Stimulated activated memory B cell treated with anti-CD40 and anti-IgM and Interleukin-4, amounts not matched to agents 10 μg/mL and 1 μg/mL and 100 μg/mL, for 72 hours (primary cell): ENCODE data around the gene CCDC169.

Experiments
- ATAC-seq: fragments of 150-1000 bp; cut with Tn5 transposase; 2 replicates; pipeline ENCODE4 v1.10.0; 2021
- H3K27ac Mint-ChIP-seq: one replicate; pipeline ENCODE4 v1.8.0; 2022; ENCODE audit warnings: mild to moderate bottlenecking, mixed read lengths
- H3K27me3 Mint-ChIP-seq: one replicate; pipeline ENCODE4 v1.8.0; 2022; ENCODE audit warnings: mixed read lengths
- H3K36me3 Mint-ChIP-seq: one replicate; pipeline ENCODE4 v1.8.0; 2022; ENCODE audit warnings: mixed read lengths
- H3K4me1 Mint-ChIP-seq: one replicate; pipeline ENCODE4 v1.8.0; 2022; ENCODE audit warnings: mixed read lengths
- H3K4me3 Mint-ChIP-seq: one replicate; pipeline ENCODE4 v1.8.0; 2022; ENCODE audit warnings: mild to moderate bottlenecking, moderate library complexity, mixed read lengths
- H3K9me3 Mint-ChIP-seq: one replicate; pipeline ENCODE4 v1.8.0; 2022; ENCODE audit warnings: mixed read lengths

CCDC169 gene

GRCh38 chr13:36217456-36217855 is 80.2 kb downstream of the CCDC169 start:
- no peak for ATAC-seq
- Mint-ChIP-seq H3K27me3 (no peaks in the 10 kb centered on the region), H3K9me3 (no peaks in the 10 kb centered on the region), H3K4me1 (no peaks in the 10 kb centered on the region), H3K4me3 (no peak overlapping the region), H3K27ac (no peak overlapping the region), H3K36me3 (no peaks in the 10 kb centered on the region)

GRCh38 chr13:36214163-36214921 is 83.3 kb downstream of the CCDC169 start, which contains the start of gene SOHLH2:
SOHLH2 (minus strand) TSS chr13:36214556; CDS start chr13:36214526, 30 bp downstream.
- H3K4me3 Mint-ChIP-seq = no peak within 1 kb of the TSS
- ATAC-seq = no peak
- no peaks in the 10 kb centered on the region for H3K9me3 Mint-ChIP-seq
- H3K36me3 Mint-ChIP-seq = no peaks in the 10 kb centered on the region
- H3K27me3 Mint-ChIP-seq = no peaks in the 10 kb centered on the region
- no peak within 1 kb of the TSS for H3K27ac Mint-ChIP-seq
- no peaks in the 10 kb centered on the region for H3K4me1 Mint-ChIP-seq

GRCh38 chr13:36212789-36213188 is 84.8 kb downstream of the CCDC169 start:
- no peaks in the 10 kb centered on the region for H3K9me3 Mint-ChIP-seq
- no peaks in the 10 kb centered on the region for H3K36me3 Mint-ChIP-seq
- no peak overlapping the region for H3K4me3 Mint-ChIP-seq
- H3K27ac Mint-ChIP-seq = no peak overlapping the region
- H3K4me1 Mint-ChIP-seq = no peaks in the 10 kb centered on the region
- no peaks in the 10 kb centered on the region for H3K27me3 Mint-ChIP-seq
- no peak for ATAC-seq

GRCh38 chr13:36211567-36211966 is 86.0 kb downstream of the CCDC169 start:
- H3K9me3 Mint-ChIP-seq = no peaks in the 10 kb centered on the region
- no peak overlapping the region for H3K4me3 Mint-ChIP-seq
- H3K36me3 Mint-ChIP-seq = no peaks in the 10 kb centered on the region
- no peak overlapping the region for H3K27ac Mint-ChIP-seq
- H3K4me1 Mint-ChIP-seq = no peaks in the 10 kb centered on the region
- H3K27me3 Mint-ChIP-seq = no peaks in the 10 kb centered on the region
- no peak for ATAC-seq

GRCh38 chr13:36210738-36211137 is 86.9 kb downstream of the CCDC169 start:
- H3K36me3 Mint-ChIP-seq = no peaks in the 10 kb centered on the region
- no peaks in the 10 kb centered on the region for H3K4me1 Mint-ChIP-seq
- no peak for ATAC-seq
- H3K27me3 Mint-ChIP-seq = no peaks in the 10 kb centered on the region
- no peak overlapping the region for H3K27ac Mint-ChIP-seq
- H3K4me3 Mint-ChIP-seq = no peak overlapping the region
- H3K9me3 Mint-ChIP-seq = no peaks in the 10 kb centered on the region

GRCh38 chr13:36207672-36208071 is 89.9 kb downstream of the CCDC169 start:
- no peaks in the 10 kb centered on the region for H3K36me3 Mint-ChIP-seq
- ATAC-seq = no peak
- H3K4me3 Mint-ChIP-seq = no peak overlapping the region
- H3K4me1 Mint-ChIP-seq = no peaks in the 10 kb centered on the region
- H3K27ac Mint-ChIP-seq = no peak overlapping the region
- H3K27me3 Mint-ChIP-seq = no peaks in the 10 kb centered on the region
- H3K9me3 Mint-ChIP-seq = peaks cover 2% of the 10 kb centered on the region

- Mint-ChIP-seq H3K4me1 (no peaks in the 10 kb centered on the region), H3K27me3 (no peaks in the 10 kb centered on the region), H3K9me3 (peaks cover 2% of the 10 kb centered on the region), H3K4me3 (no peak overlapping the region), H3K36me3 (no peaks in the 10 kb centered on the region), H3K27ac (no peak overlapping the region)
- ATAC-seq = no peak
Measured at GRCh38 chr13:36193151-36193855, 104.3 kb downstream of the CCDC169 start.

- Mint-ChIP-seq H3K4me3 (no peak overlapping the region), H3K27me3 (no peaks in the 10 kb centered on the region), H3K27ac (no peak overlapping the region), H3K4me1 (no peaks in the 10 kb centered on the region), H3K36me3 (no peaks in the 10 kb centered on the region), H3K9me3 (peaks cover 2% of the 10 kb centered on the region)
- no peak for ATAC-seq
Measured at GRCh38 chr13:36192166-36192565, 105.4 kb downstream of the CCDC169 start.

- Mint-ChIP-seq H3K27me3 (no peaks in the 10 kb centered on the region), H3K27ac (no peak overlapping the region), H3K4me1 (no peaks in the 10 kb centered on the region), H3K9me3 (peaks cover 2% of the 10 kb centered on the region), H3K4me3 (no peak overlapping the region), H3K36me3 (no peaks in the 10 kb centered on the region)
- ATAC-seq = no peak
Measured at GRCh38 chr13:36190771-36191170, 106.8 kb downstream of the CCDC169 start.

GRCh38 chr13:36188441-36188840 is 109.2 kb downstream of the CCDC169 start:
- Mint-ChIP-seq H3K4me3 (no peak overlapping the region), H3K36me3 (no peaks in the 10 kb centered on the region), H3K27me3 (no peaks in the 10 kb centered on the region), H3K4me1 (no peaks in the 10 kb centered on the region), H3K27ac (no peak overlapping the region), H3K9me3 (no peaks in the 10 kb centered on the region)
- ATAC-seq = no peak

- ATAC-seq = no peak
- H3K4me3 Mint-ChIP-seq = no peak overlapping the region
- H3K4me1 Mint-ChIP-seq = no peaks in the 10 kb centered on the region
- no peaks in the 10 kb centered on the region for H3K36me3 Mint-ChIP-seq
- no peaks in the 10 kb centered on the region for H3K27me3 Mint-ChIP-seq
- H3K9me3 Mint-ChIP-seq = no peaks in the 10 kb centered on the region
- no peak overlapping the region for H3K27ac Mint-ChIP-seq
Measured at GRCh38 chr13:36183901-36184300, 113.7 kb downstream of the CCDC169 start.
